Stimulated activated CD8-positive, alpha-beta memory T cell treated with anti-CD3 and anti-CD28 coated beads, Interleukin-12 subunit alpha, Interleukin-12 subunit beta, amount 100 ng/mL, for 1 hour (primary cell): ENCODE results near the gene ACSF3.
A peak's percentile ranks its signal among the peaks of the same experiment; 100 is the strongest.

ENCODE experiments used
- DNase-seq: peaks from one replicate; pipeline ENCODE4 v3.0.0-alpha.2; 2020; ENCODE audit warnings: low read depth

The ACSF3 gene

DNA sequence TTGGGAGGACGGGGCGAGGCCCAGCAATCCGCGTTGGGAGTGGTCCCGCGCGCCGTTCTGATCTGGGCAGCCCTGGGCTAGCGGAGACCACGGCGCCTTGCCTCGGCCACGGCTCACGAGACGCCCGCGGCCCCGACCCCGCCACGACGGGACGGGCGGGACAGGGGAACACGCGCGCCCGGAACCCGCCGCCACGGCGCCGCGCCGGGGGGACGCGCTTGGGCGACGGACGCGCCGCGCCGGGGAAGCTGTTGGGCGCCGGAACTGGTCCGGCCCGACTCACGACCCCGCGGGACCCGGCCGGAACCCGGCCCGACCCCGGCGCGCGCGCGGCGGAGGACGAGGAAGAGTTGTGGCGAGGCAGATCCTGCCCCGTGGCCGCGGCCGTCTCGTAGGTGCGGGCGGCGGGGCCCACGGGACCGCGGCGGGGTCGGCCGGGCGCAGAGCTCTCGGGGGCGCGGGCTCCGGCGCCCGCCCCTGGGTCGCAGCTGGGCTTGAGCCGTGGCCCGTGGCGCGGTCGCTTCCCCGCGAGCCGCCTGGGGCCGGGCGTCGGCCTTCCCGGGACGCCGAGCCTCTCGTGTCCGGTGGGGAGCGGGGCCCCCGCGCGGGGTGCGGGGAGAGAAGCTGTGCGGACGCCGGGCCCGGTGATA lies at the start of gene ACSF3:
ACSF3 (plus strand) TSS at position 251 of the 650 bp plus-strand sequence. CDS start 6,830 bp downstream, outside the sequence.
- DNase-seq: peak; percentile 42

DNA sequence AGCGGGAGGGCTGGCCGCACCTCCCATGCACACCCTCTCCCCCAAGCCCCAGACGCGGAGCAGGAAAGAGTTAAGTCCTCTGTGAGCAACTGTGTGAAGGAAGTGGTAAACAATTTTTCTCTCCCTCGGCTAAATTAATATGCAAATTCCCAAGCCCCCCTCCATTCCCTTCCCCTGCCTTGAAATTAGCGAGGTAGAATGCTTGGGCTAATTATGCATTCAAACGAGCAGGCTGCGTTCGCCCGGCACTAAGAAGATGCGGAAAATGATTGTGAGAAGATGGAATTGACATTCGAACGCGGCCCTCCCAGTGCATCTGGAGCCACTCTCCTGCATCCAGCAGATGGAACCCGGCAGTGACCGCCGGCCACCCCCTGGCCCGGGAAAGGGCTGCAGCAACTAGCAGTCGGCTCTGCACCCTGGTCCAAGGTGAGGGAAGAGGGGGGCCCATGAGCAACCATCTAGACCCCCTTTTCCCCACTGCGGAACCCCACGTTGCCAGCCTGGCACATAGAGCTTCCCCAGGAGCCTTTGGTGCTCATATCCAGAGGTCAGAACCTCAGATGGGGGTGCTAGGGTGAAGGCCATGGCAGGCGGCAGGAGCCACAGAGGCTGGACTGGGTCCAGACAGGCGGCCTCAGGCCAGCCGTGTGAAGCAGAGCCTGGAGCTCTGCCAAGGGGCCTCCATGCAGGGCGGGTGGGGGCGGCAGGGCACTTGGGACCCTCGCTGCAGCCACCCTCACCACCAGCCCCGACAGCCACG lies 49.1 kb upstream of the ACSF3 start:
- DNase-seq: no peak

DNA sequence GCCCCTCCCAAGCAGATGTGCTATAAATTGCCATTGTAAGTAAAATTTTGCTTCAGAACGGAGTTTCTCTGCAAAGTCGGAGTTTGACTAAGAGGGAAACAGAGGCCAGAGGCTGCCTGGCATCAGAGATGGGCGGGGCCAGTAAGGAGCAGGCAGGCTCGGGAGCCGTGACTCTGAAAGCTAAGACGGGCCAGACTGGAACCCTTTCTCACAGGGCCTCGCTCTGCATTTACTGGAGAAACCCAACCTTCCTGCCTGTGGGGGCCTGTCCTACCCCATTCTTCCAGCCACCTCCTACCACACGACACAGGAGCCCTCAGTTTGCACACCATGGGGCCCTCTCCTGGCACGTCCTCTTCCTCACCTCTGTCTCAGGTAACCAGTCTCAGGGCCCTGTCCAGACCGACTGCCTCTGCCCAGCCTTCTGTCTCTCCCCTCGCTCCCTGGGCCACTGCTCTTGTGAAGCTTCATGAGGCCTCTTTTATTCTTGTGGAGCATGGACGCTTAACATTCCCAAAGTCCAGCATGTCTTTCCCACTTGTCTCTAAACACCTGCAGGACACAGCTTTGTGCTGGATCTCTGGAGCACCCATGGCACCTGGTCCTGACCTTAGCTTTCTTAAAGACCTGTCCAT lies 48.4 kb upstream of the ACSF3 start:
- no peak for DNase-seq

DNA sequence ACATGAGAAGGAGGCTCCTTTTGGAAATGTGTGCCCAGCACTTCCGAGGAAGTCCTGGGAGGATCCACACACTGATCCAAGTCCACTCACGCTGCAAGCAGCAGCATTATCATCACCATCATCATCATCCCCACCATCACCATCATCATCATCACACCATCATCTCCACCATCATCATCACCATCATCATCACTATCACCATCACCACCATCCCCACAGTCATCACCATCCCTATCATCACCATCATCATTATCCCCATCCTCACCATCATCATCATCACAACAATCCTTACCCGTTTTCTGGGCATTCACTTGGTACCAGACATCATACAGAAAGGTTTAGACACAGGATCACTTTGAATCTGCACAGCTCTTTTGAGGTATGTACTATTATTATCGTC lies 47.8 kb upstream of the ACSF3 start:
- no peak for DNase-seq

DNA sequence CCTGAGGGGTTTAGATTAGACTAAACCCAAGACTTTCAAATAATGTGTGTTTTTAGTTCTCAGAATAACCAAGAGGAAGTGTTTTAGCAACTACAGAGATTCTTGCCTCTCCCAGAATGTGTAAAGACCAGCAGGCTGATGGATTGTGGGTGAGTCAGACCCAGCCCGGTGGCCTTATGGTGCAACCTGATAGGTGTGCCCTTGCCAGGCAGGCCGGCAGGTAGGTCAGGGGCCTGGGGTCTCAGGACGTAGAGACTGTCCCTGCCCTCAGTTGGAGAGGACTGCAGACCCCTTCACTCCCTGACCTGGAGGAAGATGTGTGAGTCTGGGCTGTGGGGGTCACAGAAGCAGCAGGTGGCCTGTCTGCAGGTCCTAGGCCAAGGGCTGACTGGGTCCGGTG lies 47.2 kb upstream of the ACSF3 start:
- no peak for DNase-seq

DNA sequence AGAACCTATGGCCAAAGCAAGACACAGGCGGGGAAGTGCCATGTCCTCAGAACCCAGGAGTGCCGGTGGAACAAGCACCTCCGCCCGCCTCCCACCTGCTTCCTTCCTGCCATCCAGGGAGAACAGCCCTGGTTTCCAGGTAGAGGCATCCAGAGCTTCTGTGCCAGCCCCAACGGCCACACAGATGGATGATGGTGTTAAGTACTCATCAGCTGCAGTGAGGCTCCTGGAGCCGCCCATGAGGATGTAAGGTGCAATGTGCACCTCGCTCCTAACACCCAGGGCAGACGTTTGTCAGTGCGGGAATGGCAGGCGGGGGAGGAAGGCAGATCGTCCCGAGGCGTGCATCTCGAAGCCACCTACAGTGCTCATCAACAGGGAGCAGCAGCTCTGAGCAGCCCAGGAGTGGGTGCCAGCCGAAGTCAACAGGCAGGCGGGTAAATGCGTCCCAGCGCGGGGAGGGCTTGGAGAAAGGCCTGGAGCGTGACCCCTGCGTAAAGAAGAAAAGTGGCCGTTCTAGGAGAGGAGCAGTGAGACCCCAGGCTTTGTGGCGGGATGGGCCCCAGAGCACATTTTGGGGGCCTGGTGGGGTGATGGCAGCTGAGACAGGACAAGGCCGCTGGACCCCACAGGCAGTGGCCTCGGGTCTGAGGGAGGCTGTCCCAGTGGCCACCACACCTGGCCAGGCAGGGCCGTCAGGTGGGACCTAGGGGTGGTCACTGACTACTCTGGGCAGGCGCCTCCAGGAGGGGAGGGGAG lies 46.1 kb upstream of the ACSF3 start:
- DNase-seq: no peak

DNA sequence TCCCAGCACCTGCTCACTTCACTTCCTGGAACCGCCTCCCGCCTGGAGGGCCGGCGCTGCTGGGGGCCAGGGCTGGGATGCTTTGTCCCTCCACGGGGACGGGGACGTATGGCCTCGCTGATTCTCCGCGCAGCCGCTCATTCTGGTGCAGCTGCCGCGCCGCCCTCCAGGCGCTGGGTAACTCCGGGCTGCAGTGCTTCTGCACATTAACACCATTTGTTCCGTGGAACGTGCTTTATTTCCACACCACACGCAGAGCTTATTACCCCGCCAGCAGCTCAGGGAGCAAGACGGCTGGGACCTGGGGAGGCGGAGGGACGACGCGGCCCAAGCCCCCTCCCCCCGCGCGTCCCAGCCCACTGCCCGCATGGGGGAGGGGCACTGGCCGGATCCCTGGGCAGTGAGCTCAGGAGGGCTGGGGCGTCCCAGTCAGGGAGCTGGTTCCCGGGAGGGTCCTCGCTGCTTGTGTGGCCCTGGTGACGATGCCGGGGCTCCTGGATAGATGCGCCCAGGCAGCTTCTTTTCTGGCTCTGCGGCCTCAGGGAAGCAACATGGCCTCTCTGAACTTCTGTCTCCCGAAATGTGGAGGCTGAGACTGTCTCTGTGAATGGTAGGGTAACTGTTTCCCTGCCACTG lies 45.4 kb upstream of the ACSF3 start:
- no peak for DNase-seq

DNA sequence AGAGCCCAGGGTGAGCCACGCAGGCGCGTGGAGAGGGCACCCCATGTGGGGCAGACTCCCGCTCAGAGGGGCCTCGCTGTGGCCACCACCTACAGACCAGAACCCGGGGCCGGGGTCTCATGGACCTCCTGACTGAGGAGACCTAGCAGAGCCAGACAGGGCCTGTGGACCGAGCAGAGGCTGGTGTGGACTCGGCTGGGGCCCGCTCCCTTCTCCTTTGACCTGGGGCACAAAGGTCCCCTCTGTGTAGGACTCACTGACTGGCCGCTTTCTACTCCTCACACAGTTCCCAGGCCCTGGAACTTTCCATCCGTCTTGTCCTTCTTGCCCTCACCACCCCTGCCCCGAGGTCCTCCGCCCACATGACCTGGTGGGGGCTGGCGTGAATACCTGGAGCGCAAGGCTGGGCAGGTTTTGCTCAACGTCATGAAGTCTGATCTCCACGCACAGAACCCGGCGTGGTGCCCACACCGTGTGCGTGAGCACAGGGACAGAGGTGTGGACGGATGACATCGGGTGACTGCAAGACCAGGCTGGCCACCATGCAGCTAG lies 44.7 kb upstream of the ACSF3 start:
- DNase-seq: no peak

DNA sequence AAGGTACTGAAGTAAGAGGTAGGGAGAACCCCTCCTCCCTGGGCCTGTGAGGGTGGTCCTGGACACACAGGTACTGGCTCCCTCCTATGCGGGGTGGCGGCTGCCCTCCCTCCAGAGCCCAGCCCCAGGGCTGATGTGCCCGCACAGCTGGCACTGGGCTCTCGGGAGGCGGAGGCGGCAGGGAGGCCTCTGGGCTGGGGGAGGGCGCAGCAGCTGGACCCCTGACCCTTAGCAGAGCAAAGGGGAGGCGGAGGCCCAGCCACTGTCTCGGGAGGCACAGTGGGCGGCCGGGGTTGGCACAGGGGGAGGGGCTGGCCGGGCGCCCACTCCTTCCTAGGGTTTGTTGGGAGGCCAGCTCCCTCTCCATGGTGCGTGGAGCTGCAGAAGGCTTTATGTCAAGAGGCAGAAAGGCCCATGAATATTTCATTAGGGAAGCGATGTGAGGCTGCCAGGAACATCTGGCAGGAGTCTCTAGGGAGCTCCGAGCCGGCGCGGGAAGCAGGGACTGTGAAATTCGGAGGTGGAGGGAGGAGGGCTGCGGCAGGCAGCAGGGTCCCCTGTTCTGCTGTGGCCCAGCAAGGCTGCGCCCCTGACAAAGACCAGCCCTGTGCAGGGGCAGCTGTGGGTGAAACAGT lies 44.1 kb upstream of the ACSF3 start:
- DNase-seq: no peak

DNA sequence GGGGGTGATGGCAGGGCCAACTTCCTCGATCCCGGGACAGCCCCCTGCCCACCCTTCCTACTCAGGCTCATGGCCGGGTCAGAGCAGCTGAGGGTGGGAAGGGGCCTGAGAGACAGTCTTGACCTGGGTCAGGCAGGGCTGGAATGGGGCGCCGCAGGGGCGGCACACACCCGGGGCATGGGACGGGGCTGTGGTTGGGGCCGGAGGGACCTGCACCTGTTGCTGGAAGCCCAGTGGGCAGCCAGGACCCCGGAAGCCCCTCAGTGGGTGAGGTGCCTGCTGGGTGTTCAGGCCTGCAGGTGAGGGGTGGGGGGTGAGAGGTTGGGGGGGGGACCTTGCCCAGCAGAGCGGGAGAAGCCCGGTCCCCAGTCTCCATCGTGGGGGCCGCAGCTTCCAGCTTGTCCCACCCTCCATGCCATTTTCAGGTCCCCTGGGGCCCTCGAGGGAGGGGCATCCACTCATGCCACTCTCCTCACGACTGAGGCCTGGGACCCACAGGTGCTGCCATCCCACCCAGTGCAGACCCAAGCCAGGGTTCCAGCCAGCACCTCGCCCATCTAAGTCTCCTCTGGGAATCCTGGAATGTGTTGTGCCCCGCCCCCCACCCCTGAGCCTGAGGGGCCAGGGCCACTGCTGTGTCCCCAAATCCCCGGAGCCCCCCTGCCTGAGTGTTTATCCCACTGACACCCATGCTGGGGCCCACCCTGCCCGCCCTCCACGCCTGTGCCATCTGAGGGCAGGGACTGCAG lies 43.4 kb upstream of the ACSF3 start:
- no peak for DNase-seq

DNA sequence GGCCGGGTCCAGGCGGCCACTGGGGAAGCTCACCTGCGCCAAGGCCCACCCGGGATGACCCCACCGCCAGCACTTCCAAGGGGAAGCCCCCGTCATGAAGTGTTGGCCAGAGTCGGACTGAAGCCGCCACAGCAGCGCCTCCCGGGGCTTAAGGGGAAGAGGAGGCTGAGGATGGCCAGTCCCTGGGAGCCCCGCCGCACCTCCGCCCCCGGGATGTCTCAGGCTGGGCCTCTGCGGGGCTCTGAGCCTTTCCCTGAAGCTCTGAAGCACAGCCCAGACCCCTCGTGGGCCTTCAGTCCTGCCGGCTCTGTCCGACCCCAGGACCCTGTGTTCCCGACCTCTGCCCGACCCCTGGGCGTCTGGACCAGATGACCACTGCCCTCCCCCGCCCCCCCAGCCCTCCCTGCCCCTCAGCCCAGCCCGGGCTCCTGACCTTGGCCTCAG lies 42.8 kb upstream of the ACSF3 start:
- DNase-seq: no peak

DNA sequence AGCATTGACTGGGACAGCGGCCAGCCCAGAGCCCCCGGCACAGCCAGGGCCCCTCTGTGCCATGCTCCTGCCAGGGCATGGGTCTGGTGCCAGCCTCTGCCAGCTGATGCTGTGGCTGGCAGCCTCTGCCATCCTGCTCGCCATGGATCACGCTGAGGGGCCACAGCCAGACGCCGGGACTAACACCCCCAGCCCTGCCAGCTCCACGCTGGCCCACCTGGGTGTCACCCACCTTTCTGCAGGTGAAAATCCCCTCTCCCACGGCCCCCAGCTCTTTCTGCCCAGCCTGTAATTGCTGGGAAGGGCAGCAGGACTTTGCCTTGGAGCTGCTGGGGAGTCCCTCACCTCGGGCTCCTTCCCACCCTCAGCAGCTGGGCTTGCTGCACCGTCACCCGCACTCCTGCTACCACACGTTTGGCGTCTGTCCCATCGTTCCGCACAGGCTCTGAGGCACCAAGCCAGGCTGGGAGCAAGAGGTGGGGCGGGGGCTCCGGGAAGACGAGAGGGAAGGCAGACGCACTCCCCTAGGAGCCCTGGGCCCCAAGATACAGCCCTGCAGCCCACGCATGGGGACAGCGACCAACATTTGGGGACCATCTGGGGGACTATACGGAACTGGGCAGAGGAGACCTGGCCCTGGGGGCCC lies 42.0 kb upstream of the ACSF3 start:
- DNase-seq: no peak

DNA sequence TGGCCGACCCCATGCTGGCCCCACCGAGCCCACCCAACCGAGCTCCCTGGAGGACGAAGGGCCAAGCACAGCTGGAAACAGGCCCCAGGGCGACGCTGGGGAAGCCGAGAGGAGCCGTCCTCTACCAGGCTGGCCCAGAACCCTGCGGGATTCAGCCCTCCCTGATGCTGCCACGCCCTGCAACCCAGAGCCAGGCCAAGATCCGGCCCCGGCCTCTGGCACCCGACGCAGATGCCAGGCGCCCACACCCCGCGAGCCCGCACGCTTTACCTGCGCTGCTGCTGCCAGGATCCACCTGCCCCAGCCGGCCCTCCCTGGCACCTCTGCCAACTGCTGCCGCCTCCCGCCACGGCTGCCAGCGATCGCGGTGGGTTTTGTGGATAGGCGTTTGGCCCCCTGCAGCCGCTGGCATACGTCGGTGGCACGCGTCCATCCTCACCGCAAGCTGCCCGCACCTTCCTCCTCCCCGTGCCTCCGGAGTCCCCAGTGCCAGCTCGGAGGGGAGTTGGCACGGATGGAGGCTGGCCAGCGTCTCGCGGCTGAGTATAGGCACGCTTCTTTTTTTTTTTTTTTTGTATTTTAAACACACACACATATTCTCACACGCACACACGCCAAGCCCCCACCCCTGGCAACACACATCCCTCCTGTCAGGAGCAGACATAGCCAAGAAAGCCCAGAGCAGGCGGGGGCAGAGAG lies 41.3 kb upstream of the ACSF3 start:
- DNase-seq: no peak

DNA sequence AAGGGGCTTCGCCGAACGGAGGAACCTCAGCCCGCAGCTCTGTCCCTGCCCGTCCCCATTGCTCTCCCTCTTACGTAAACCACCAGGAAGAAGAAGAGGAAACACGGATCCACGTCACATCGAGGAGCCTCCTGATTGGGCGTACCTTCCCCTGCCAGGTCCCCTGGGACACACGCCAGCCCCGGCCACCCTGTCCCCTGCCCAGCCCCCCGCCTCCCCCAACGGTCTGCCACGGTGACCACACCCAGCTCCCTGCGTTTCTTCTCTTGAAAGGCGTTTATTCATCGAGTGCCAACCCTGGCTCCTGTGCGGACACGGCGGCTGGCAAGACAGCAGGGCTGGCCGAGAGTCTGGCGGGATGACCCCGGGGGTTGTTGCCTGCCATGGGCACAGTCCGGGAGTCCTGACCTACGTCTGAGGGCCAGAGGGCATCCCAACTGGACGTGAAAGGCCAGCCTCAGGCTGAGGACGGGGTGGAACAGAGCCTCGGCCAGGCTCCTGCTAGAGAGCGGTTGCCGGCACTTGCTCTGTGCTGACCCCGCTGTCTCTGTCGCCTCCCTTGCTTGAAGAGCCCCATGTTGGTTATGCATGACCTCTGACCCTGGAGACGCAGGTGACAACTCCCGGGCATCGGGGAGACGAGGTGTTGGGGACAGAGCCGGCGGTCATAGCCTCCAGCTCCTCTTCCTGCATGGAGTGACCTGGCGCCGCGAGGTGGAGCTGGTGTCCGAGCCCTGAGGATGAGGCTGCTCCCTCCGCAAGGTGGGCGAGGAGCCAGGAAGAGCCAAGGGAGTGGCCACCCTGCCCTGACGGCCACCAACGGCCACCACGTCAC lies 40.5 kb upstream of the ACSF3 start:
- no peak for DNase-seq

DNA sequence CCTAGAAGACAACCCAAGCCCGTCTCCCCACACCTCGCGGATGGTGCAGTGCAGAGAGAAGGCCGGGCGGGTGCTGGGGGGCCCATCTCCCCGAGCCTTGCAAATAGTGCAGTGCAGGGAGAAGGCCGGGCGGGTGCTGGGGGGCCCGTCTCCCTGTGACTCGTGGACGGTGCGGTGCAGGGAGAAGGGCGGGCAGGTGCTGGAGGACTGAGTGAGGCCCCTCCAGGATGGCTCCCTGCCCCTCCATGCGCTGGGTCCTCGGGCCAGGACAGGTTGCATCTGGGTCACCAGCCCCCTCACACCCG lies 40.0 kb upstream of the ACSF3 start:
- DNase-seq: no peak

DNA sequence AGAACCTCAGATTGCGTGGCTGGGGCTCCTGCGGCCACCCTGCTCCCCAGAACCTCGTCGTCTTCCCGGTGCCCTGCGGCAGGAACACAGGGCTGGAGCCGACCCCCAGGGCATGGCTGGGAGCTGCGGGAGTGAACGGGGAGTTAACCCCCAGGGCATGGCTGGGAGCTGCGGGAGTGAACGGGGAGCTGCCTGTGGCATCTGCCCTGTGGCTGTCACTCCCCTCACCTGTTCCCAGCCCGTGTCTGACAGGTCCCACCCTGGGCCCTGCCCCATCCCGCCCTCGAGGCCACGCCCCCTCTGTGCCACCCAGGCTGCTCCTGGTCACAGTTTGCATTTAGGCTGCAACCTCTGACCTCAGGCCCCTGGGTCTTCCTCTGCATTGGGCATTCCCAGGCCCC lies 39.4 kb upstream of the ACSF3 start:
- no peak for DNase-seq

DNA sequence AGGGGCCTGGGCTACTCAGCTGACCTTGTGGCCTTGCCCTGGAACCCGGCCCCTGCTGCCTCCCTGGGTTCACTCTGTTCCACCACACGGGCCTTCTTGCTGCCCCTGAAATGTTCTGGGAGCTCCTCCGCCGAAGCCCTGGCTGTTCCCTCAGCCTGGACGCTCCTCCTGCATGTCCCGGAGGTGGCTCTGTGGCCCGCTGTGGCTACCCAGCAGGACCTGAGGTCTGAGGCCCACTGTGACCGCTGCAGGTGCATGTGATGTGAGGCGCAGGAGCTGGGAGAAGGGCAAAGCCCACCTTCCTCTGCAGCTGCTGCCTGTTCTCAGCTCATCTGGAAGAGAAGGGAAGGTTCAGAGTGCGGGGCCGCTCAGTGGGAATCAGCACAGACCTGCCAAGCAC lies 38.9 kb upstream of the ACSF3 start:
- DNase-seq: no peak

DNA sequence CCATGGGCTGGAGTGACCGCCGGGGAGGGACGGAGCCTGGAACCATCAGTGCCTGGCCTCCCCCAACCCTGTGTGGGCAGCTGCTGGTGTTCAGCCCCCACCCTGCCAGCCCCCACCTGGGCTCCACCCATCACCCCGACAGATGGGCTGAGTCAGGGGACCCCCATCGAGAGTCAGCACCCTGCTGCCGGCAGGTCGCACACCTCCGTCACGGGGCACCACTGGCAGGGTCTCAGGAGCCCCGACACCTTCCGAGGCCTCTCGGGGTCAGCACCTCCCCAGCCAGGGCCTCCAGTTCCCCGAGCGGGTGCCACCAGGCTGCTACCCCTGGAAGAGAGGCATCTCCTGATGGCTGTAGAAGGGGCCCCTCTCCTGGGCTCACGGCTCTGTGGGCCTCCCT lies 38.3 kb upstream of the ACSF3 start:
- DNase-seq: no peak
